Right cardiac atrium (tissue), 5 donors: Measurements from ENCODE around the gene SLAMF7. TPM values are rescaled to one million over a fixed set of nuclear protein-coding genes. Genes with fewer than 3 reads are reported as not detected.

Experiments used
- ATAC-seq, 2 donors: fragments of 200-7000 bp; cut with Tn5 transposase; one replicate each; pipeline versions ENCODE4 v1.8.0 to v1.9.1; 2020; ENCODE audit warnings: moderate library complexity in 2 of 2, mild to moderate bottlenecking in 1 of 2
- DNase-seq, 3 donors: peaks; one replicate each; pipeline ENCODE4 v3.0.0-alpha.2; 2020
- H3K27ac ChIP-seq: one replicate; pipeline ENCODE4 v1.5.1; 2013; ENCODE audit warnings: mild to moderate bottlenecking, low read length, control low read depth, moderate library complexity
- H3K27me3 ChIP-seq: one replicate; pipeline ENCODE4 v1.6.1; 2013; ENCODE audit not compliant: control insufficient read depth, insufficient read depth
- H3K4me1 ChIP-seq: one replicate; pipeline ENCODE4 v1.6.1; 2013; ENCODE audit warnings: low read length; ENCODE audit not compliant: control insufficient read depth, insufficient read depth
- H3K4me3 ChIP-seq: one replicate; pipeline ENCODE4 v1.5.1; 2013; ENCODE audit warnings: low read length, control low read depth
- H3K9me3 ChIP-seq: one replicate; pipeline ENCODE4 v1.6.1; 2013; ENCODE audit warnings: low read length; ENCODE audit not compliant: control insufficient read depth
- WGBS: extraction: QIAGEN DNeasy Blood & Tissue Kit; methylation state at CpG from one replicate; pipeline ENCODE4 v1.1.7; 2013; 5-methylcytosine and 5-hydroxymethylcytosine counted together
- intact Hi-C, 4 donors: fragments of 100-400 bp; cut with DNase I; formaldehyde crosslinking; loops; one replicate each; pipeline versions ENCODE4 v1.11.0 to v1.14.0; 2022 to 2023
- polyA plus RNA-seq: library from polyadenylated mRNA; stranded (reverse); fragments of 200-250 nt; gene quantifications from one replicate; pipeline ENCODE4 v1.2.3, GENCODE V29; 2013
- total RNA-seq, 4 donors: library from RNA; stranded (reverse); fragmentation: NEBNext Ultra II Directional; extraction: Animal tissue kit (Norgen Biotek cat#: 25700); gene quantifications; one replicate each; pipeline ENCODE4 v1.2.1, GENCODE V29; 2021
- donor health status: healthy with polysubstance abuse.
- donor health status: DM: no; HTN: yes; CAD: no.
- donor health status: DM: no; HTN: no; CAD: no.
- donor health status: DM: no; HTN: yes; CAD: no; lungs with severe emphysema.
- donor health status: DM: yes; HTN: yes; CAD: no.

The SLAMF7 gene
- total and polyA plus RNA-seq, 5 donors, result 0.07 to 1.3 (median 0.41) TPM

DNA sequence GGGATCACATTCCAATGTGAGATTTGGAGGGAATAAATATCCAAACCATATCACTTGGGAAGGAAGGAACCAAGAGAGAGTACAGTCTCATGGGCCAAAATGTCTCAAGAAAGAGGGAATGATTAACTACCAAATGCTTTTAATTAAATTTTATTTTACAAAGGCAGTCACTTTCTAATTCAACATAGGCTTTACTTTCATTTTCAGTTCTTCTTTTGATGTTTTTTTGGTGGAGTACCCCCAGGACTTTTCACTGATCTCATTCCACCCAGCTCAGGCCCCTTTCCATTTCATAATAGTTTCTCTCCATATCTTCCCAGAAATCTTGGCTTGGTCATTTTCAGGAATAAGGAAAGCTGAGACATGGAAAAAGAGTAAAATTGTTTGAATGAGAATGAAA, 5.1 kb upstream of the SLAMF7 start:
- Histone ChIP-seq H3K4me1 (no peaks in the 10 kb centered on the region), H3K27ac (no peak overlapping the region), H3K27me3 (no peaks in the 10 kb centered on the region), H3K4me3 (no peak overlapping the region), H3K9me3 (peaks cover 1% of the 10 kb centered on the region)
- no peak for DNase-seq
- ATAC-seq, result no peak
- intact Hi-C loops, result no loop called here

DNA sequence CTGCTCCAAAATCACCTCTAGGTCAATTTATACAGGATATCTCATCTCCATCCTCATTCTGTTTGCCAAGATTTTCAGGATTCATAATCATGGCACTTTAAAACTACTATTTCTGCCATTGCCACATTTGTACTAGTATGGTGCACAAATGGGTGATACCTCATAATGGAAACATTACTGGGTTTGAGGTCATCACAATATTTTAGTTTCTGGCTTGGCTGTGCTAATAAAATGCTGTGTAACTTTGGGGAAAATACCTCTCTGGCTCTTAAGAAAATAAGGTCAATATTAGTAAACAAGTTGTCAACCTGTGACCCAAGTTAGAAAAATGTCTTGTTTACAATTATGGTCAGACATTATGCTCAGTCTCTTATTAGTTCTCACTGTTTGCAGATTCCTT, 4.7 kb upstream of the SLAMF7 start:
- no peak overlapping the region for H3K27ac ChIP-seq
- no peak overlapping the region for H3K4me3 ChIP-seq
- no peaks in the 10 kb centered on the region for H3K4me1 ChIP-seq
- DNase-seq (no peak), ATAC-seq (no peak)
- H3K27me3 ChIP-seq, result no peaks in the 10 kb centered on the region
- peaks cover 1% of the 10 kb centered on the region for H3K9me3 ChIP-seq
- intact Hi-C loops, result no loop called here

DNA sequence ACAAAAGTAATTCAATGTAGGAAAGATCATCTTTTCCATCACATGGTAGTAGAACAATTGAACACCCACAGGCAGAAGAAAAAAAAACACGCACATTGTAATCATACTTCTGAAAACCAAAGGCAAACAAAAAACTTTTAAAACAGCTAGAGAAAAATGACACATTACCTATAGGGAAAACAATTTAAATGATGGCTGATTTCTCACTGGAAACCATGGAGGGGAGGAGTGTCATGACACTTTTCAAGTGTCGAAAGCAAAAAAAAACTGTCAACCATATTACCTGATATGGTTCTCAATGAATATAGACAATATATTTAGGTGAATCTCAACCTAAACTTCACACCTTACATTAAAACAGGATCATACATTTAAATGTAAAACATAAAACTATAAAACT, 776 bp upstream of the SLAMF7 start:
- 90% methylated on average over 2 of the region's 2 CpGs for WGBS
- intact Hi-C loops, result no loop called here
- H3K27ac ChIP-seq, result no peak overlapping the region
- no peak overlapping the region for H3K4me3 ChIP-seq
- H3K4me1 ChIP-seq, result no peaks in the 10 kb centered on the region
- DNase-seq (no peak), ATAC-seq (no peak)
- H3K27me3 ChIP-seq, result no peaks in the 10 kb centered on the region
- peaks cover 1% of the 10 kb centered on the region for H3K9me3 ChIP-seq

DNA sequence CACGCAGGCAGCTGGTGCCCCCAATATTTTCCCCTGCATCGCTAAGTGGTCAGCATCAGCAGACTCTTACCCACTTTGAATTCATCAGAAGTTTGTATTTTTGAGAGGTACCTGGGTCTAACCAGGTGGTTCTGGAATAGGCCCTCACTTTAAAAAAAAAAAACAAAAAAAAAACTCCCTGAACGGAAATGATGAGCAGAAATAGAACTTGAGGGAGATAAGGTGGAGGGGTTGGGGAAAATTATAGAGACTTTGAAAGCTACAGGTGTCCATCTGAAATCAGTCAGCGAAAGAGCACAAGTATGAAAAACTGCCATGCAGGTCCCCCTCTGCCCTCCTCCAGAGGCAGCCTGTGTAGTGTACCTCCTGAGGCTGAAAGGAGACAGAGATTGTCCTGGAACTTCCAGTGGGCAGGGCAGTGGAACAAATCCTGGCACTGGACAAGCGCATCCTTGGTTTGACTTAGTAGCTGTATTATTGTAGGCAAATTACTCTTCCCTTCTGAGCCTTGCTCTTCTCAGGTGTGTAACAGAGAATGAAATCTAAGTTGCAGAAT, 1.2 kb downstream of the SLAMF7 start:
- peaks cover 1% of the 10 kb centered on the region for H3K9me3 ChIP-seq
- WGBS, result 84% methylated on average over 5 of the region's 5 CpGs
- H3K27me3 ChIP-seq, result no peaks in the 10 kb centered on the region
- no peak overlapping the region for H3K27ac ChIP-seq
- intact Hi-C loops, result no loop called here
- ATAC-seq (no peak), DNase-seq (no peak)
- no peak overlapping the region for H3K4me3 ChIP-seq
- no peaks in the 10 kb centered on the region for H3K4me1 ChIP-seq

DNA sequence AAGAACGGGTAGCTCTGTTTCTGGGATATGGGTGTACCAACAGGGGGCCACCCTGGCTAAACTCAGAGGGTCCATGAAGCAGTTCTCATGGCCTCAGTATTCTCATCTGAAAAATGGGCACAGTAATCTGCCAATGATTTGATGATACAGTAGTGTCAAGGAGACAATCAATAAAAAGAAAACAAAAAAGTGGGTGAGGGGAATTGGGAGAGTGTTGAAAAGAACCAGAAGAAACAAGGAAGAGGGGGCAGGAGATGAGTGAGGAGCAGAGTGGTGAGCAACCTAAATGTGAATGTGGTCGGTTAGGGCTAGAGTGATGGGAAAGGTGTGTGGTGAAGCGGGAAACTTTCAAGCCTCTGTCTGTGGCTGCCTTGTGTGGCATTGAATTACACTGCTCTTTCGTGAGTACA, 2.0 kb downstream of the SLAMF7 start:
- 84% methylated on average over 4 of the region's 4 CpGs for WGBS
- H3K27ac ChIP-seq, result no peak overlapping the region
- DNase-seq (no peak), ATAC-seq (no peak)
- no peak overlapping the region for H3K4me3 ChIP-seq
- intact Hi-C loops, result no loop called here
- no peaks in the 10 kb centered on the region for H3K4me1 ChIP-seq
- H3K27me3 ChIP-seq, result no peaks in the 10 kb centered on the region
- peaks cover 1% of the 10 kb centered on the region for H3K9me3 ChIP-seq

DNA sequence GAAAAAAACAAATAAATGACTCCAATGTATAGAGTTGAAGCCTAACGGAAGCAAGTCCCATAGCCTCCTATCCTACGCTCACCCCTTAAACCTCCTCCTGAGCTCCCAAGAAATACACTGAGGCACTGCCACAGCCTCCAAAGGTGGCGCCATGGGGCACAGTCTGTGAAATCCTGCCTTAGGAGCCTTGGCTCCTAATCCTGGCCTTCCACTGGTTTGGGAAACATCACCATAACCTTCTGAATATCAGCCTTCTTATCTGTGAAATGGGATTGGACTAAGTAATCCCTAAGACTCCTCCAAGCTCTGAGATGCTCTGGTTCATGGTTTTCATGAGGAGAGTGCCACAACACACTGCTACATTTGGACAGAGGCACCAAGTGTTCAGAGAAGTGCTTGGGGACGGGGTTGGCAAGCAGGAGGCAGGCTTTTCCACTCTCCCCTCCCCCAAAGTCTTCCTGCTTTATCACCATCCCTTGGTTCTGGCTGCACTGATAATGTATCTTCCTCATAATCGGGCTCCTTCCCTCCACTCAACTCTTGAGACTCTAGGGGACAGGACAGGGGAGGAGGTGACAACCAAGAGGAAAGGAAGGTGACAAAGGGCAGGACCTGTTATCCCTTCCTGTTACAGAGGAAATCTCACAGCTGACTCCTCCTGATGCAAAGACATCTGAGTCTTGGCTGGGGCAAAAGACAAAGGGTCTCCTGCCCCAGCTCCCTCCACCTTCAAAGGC, 2.7 kb downstream of the SLAMF7 start:
- DNase-seq (no peak), ATAC-seq (no peak)
- intact Hi-C loops, result no loop called here
- Histone ChIP-seq H3K27me3 (no peaks in the 10 kb centered on the region), H3K27ac (no peak overlapping the region), H3K4me3 (no peak overlapping the region), H3K4me1 (no peaks in the 10 kb centered on the region), H3K9me3 (no peaks in the 10 kb centered on the region)
- WGBS, result 72% methylated on average over 5 of the region's 5 CpGs

DNA sequence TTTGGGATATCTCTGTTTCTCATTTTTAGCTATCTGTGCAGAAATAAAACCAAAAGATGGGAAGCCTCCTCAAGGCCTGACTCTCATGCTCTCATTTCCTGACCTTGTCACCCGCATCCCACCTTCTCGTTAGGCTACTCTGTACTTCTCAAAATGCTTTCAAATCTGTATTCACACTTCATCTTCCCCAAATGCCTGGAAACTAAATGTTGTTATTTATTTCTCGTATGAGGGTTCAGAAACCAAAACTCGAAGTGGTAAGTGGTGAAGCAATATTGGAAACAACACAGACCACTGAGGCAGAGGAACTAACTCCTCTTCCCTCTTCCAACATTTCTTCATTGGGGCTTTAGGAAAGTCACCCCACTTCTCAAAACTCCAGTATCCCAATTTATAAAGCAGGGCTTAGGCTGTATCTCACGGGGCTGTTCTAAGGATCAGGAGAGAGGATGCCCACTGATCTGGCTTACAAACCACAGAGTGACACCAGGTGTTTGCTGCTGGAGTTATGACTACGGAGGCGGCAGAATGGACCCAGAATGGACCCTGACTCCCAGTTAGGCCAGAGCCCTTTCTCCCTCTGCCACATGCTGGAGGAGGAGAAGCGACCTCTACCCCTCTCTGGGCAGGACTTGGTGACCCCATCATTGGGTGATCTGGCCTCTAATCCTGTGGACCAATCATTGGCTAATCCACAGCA, 3.5 kb downstream of the SLAMF7 start:
- 83% methylated on average over 8 of the region's 8 CpGs for WGBS
- ATAC-seq (no peak), DNase-seq (no peak)
- no peak overlapping the region for H3K4me3 ChIP-seq
- no peaks in the 10 kb centered on the region for H3K4me1 ChIP-seq
- intact Hi-C loops, result no loop called here
- no peaks in the 10 kb centered on the region for H3K9me3 ChIP-seq
- no peaks in the 10 kb centered on the region for H3K27me3 ChIP-seq
- H3K27ac ChIP-seq, result no peak overlapping the region

DNA sequence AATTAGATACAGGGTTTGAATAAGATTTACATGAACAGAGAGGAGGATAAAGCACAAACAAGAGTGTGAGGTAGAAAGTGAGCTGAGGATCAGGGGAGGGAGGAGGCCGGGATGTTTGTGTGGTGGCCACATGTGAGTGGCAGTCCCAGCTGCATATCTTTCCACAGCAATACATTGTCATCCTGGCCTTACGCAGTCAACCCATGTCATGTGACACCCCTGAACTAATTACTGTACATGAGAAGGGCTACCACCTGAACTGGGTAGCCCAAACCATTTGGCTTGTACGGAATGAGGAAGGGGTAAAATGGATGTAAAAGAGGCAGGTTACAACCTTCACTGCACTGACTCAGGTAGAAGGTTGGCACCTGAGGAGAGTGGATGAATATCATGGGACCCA, 4.2 kb downstream of the SLAMF7 start:
- DNase-seq, result no peak
- no peak for ATAC-seq
- H3K4me3 ChIP-seq, result no peak overlapping the region
- no peak overlapping the region for H3K27ac ChIP-seq
- WGBS, result 84% methylated on average over 3 of the region's 3 CpGs
- H3K9me3 ChIP-seq, result no peaks in the 10 kb centered on the region
- no peaks in the 10 kb centered on the region for H3K27me3 ChIP-seq
- H3K4me1 ChIP-seq, result no peaks in the 10 kb centered on the region
- intact Hi-C loops, result no loop called here

DNA sequence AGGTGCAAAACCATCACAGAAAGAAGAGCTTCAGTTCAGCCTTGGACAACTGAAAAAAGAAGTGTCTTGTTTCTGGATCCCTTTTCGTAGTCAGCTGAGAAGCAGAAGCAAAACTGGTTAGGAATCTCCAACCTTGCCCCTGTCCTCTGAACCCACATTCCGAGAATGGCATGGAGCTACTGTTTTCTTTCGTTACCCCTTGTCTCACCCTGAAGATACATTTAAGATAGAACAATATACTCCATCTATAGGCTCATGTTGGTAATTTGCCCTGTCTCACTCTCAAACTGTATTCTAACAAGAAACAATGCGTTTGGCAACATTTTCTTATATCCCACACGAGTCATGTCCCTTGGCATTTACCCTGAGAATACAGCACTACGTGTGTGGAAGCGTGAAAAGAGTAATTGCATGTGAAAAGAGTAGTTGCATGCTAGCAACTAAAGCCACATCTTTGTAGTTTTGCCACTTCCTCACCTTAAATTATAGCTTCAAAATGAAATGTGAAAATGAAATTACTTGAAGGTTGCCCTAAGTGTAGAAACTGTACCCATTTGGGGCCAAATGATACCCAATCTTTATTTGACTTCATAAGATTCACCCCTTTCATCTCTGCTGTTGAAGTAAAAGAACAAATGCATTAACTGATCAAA, 5.3 kb downstream of the SLAMF7 start:
- Histone ChIP-seq H3K4me3 (no peak overlapping the region), H3K4me1 (no peaks in the 10 kb centered on the region), H3K27me3 (no peaks in the 10 kb centered on the region), H3K27ac (no peak overlapping the region), H3K9me3 (no peaks in the 10 kb centered on the region)
- 68% methylated on average over 7 of the region's 7 CpGs for WGBS
- intact Hi-C loops, result no loop called here
- no peak for ATAC-seq
- DNase-seq, result no peak

DNA sequence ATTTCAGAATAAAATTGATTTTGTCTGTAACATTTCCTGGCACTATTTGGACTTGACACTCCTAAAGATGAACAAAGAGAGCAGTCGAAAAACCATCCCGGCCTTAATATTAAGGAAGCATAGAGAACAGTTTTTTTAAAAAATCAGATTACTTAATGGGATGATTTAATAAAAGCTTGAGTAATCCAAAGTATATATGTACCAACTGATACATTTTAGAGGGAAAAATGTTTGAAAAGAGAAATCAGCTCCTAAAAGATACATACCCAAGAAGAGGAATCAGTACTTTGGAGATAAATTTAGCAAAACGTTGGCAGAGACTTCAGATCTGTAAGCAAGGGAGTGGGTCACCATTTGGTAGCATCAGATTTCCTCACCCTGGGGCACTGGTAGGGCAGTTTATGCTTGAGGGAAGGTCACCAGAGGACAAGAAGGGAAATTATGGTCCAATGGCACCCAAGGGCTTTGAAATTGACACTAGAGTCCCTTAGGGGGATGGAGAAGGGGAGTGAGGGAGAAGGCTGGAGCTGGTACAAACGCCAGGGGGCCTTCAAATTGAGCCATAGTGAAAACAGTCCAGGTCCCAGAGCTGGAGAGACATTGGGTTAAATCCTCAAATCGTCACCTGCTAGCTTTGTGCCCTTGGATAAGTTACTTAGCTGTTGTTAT, 5.9 kb downstream of the SLAMF7 start:
- intact Hi-C loops, result no loop called here
- H3K27ac ChIP-seq, result no peak overlapping the region
- 71% methylated on average over 5 of the region's 5 CpGs for WGBS
- H3K27me3 ChIP-seq, result no peaks in the 10 kb centered on the region
- no peak for DNase-seq
- no peaks in the 10 kb centered on the region for H3K4me1 ChIP-seq
- H3K4me3 ChIP-seq, result no peak overlapping the region
- no peak for ATAC-seq
- no peaks in the 10 kb centered on the region for H3K9me3 ChIP-seq

DNA sequence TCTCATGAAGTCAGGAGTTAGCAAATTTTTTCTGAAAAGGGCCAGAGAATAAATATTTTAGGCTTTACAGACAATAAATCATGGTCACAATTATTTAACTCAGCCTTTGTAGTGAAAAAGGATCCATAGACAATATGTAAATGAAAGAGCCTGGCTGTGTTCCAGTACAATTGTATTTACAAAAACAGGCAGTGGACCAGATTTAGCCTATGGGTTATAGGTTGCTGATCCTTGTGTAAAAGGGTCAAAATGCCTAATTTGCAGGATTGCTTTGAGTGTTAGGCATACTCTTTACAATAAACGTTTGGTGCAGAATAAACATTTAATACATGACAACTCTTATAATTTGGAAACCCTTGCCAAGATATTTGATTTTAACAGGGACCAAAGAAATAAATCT, 6.5 kb downstream of the SLAMF7 start:
- Histone ChIP-seq H3K4me3 (no peak overlapping the region), H3K9me3 (no peaks in the 10 kb centered on the region), H3K27me3 (no peaks in the 10 kb centered on the region), H3K4me1 (no peaks in the 10 kb centered on the region), H3K27ac (no peak overlapping the region)
- intact Hi-C loops, result no loop called here
- DNase-seq (no peak), ATAC-seq (no peak)
- 51% methylated on average over 1 of the region's 1 CpG for WGBS
